ENCODE data around the gene DHX29. TPM values are rescaled to one million over a fixed set of nuclear protein-coding genes. Genes with fewer than 3 reads are reported as not detected.
"Not testable (repeated sequence)": the region's sequence is repeated elsewhere in the genome, so short reads cannot be mapped to it uniquely, and the experiment has no call there.

DHX29 gene
- total RNA-seq, 4 donors from 2014 or later: 26.1 to 34.9 (median 30.2) TPM

- TF ChIP-seq CTCF (IDR thresholded peaks at IDR 0.05) (no peak), EP300 (IDR thresholded peaks at IDR 0.05) (no peak), POLR2AphosphoS5 (IDR thresholded peaks at IDR 0.05) (no peak), POLR2A (IDR thresholded peaks at IDR 0.05; ENCODE audit: low read depth) (no peak)
- peaks cover 0 to 8% (median 5%) of the 10 kb centered on the region in 4 donors for H3K36me3 ChIP-seq
- H3K27ac ChIP-seq (replicated peaks in 1 of 4): no peak overlapping the region
- DNase-seq (ENCODE audit: extremely low spot score): no peak
- H3K9me3 ChIP-seq: no peaks in the 10 kb centered on the region
- WGBS: 83% methylated on average over 4 of the region's 4 CpGs
- H3K4me3 ChIP-seq: no peak overlapping the region
- no peaks in the 10 kb centered on the region for H3K27me3 ChIP-seq
- intact Hi-C loops (cut with DNase I): no loop called here
- H3K4me1 ChIP-seq: peaks cover 0 to 36% (median 13%) of the 10 kb centered on the region in 4 donors
These were observed 13.1 kb upstream of the DHX29 start for GRCh38 chr5:55320571-55320970.

DNA sequence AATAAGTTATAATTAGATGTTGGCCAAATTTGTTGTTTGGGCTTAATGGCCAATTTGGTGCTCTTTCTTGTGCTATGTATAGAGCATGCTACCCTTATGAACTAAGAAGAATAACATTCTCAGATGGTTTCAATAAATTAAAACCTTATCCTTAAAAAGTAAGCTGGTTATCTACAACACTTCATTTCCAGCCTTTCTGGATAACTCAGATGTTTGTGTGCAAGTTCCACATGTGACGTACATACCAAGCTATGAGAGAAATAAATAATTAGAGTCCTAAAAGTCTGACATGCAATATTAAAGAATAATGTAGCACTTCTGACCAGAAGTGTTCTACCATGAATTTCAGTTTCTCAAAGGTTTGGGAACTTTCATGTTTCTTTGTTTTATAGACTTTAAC is 12.0 kb upstream of the DHX29 start:
- DNase-seq (ENCODE audit: extremely low spot score): no peak
- Histone ChIP-seq H3K4me3 (no peak overlapping the region), H3K9me3 (no peaks in the 10 kb centered on the region), H3K4me1 (peaks cover 3 to 36% (median 15%) of the 10 kb centered on the region in 4 donors), H3K27ac (replicated peaks in 1 of 4) (no peak overlapping the region), H3K27me3 (no peaks in the 10 kb centered on the region), H3K36me3 (peaks cover 0 to 8% (median 2%) of the 10 kb centered on the region in 4 donors)
- intact Hi-C loops (cut with DNase I): no loop called here
- 88% methylated on average over 1 of the region's 1 CpG for WGBS
- TF ChIP-seq CTCF (IDR thresholded peaks at IDR 0.05) (no peak), EP300 (IDR thresholded peaks at IDR 0.05) (no peak), POLR2A (IDR thresholded peaks at IDR 0.05; ENCODE audit: low read depth) (no peak), POLR2AphosphoS5 (IDR thresholded peaks at IDR 0.05) (no peak)

GRCh38 chr5:55318237-55318636 is 10.7 kb upstream of the DHX29 start:
- H3K27ac ChIP-seq (replicated peaks in 1 of 4): not testable (repeated sequence)
- WGBS: 100% methylated on average over 4 of the region's 4 CpGs

GRCh38 chr5:55316837-55317236 is 9.3 kb upstream of the DHX29 start:
- peaks cover 14 to 38% (median 28%) of the 10 kb centered on the region in 4 donors for H3K4me1 ChIP-seq
- TF ChIP-seq CTCF (IDR thresholded peaks at IDR 0.05) (no peak), EP300 (IDR thresholded peaks at IDR 0.05) (no peak), POLR2AphosphoS5 (IDR thresholded peaks at IDR 0.05) (no peak)
- no peaks in the 10 kb centered on the region for H3K9me3 ChIP-seq

More at GRCh38 chr5:55318237-55318636, 10.7 kb upstream of the DHX29 start:
- peaks cover 14 to 32% (median 21%) of the 10 kb centered on the region in 4 donors for H3K4me1 ChIP-seq
- H3K9me3 ChIP-seq; H3K27me3 ChIP-seq; intact Hi-C loops (cut with DNase I); DNase-seq (ENCODE audit: extremely low spot score); H3K4me3 ChIP-seq; H3K36me3 ChIP-seq: not testable (repeated sequence)

DNA sequence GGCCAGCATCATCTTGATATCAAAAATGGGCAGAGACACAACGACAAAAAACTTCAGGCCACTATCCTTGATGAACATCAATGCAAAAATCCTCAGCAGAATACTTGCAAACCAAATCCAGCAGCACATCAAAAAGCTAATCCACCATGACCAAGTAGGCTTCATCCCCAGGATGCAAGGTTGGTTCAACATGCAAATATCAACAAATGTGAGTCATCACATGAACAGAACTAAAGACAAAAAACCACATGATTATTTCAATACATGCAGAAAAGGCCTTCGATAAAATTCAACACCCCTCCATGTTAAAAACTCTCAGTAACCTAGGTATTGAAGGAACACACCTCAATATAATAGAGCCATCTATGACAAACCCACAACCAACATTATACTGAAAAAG is 8.8 kb upstream of the DHX29 start:
- no peaks in the 10 kb centered on the region for H3K27me3 ChIP-seq
- TF ChIP-seq EP300 (IDR thresholded peaks at IDR 0.05) (no peak), CTCF (IDR thresholded peaks at IDR 0.05) (no peak)
- DNase-seq (ENCODE audit: extremely low spot score): no peak
- peaks cover 0 to 3% (median 0%) of the 10 kb centered on the region in 4 donors for H3K36me3 ChIP-seq
- no peaks in the 10 kb centered on the region for H3K9me3 ChIP-seq
- intact Hi-C loops (cut with DNase I): no loop called here
- no peak overlapping the region for H3K4me3 ChIP-seq
- H3K27ac ChIP-seq (replicated peaks in 1 of 4): no peak overlapping the region
- 98% methylated on average over 2 of the region's 2 CpGs for WGBS
- peaks cover 14 to 41% (median 31%) of the 10 kb centered on the region in 4 donors for H3K4me1 ChIP-seq

More at GRCh38 chr5:55316837-55317236, 9.3 kb upstream of the DHX29 start:
- intact Hi-C loops (cut with DNase I): no loop called here
- H3K4me3 ChIP-seq: no peak overlapping the region
- no peaks in the 10 kb centered on the region for H3K27me3 ChIP-seq
- no peak overlapping the region for H3K27ac ChIP-seq (replicated peaks in 1 of 4)
- H3K36me3 ChIP-seq: peaks cover 0 to 3% (median 0%) of the 10 kb centered on the region in 4 donors
- no peak for DNase-seq (ENCODE audit: extremely low spot score)
